MG63 (cell line): ENCODE measurements around the gene KCNJ16. TPM values are rescaled to one million over a fixed set of nuclear protein-coding genes. Genes with fewer than 3 reads are reported as not detected.

Experiments used
- DNase-seq: peaks from one replicate; pipeline ENCODE4 v3.0.0-alpha.2; 2020
- H3K27me3 ChIP-seq: fragments of 250-450 bp; sonication (Bioruptor Pico); 2 replicates; pipeline ENCODE4 v1.5.1; 2020; ENCODE audit warnings: mild to moderate bottlenecking, moderate library complexity
- H3K36me3 ChIP-seq: fragments of 250-450 bp; sonication (Bioruptor Pico); 2 replicates; pipeline ENCODE4 v1.5.1; 2020; ENCODE audit warnings: mild to moderate bottlenecking, moderate library complexity
- H3K4me3 ChIP-seq: fragments of 250-450 bp; sonication (Bioruptor Pico); 2 replicates; pipeline ENCODE4 v1.5.1; 2020; ENCODE audit warnings: mild to moderate bottlenecking, moderate library complexity
- H3K9me3 ChIP-seq: fragments of 250-450 bp; sonication (Bioruptor Pico); 2 replicates; pipeline ENCODE4 v1.5.1; 2020; ENCODE audit warnings: mild to moderate bottlenecking, moderate library complexity
- total RNA-seq: library from RNA; depleted of rRNA; stranded (reverse); fragments of >200 nt; shearing (Covaris generic); gene quantifications from 2 replicates; pipeline ENCODE4 v1.2.3, GENCODE V29; 2014; ENCODE audit warnings: low replicate concordance

KCNJ16 gene
- total RNA-seq, 1 experiment from 2014 or later, result not detected

DNA sequence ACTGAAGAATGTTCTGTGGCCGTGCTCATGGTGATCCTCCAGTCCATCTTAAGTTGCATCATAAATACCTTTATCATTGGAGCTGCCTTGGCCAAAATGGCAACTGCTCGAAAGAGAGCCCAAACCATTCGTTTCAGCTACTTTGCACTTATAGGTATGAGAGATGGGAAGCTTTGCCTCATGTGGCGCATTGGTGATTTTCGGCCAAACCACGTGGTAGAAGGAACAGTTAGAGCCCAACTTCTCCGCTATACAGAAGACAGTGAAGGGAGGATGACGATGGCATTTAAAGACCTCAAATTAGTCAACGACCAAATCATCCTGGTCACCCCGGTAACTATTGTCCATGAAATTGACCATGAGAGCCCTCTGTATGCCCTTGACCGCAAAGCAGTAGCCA, 57.5 kb downstream of the KCNJ16 start:
- Histone ChIP-seq H3K36me3 (no peaks in the 10 kb centered on the region), H3K9me3 (no peaks in the 10 kb centered on the region; the same call in 1 of the 2 replicates), H3K27me3 (no peaks in the 10 kb centered on the region), H3K4me3 (no peak overlapping the region)
- no peak for DNase-seq

DNA sequence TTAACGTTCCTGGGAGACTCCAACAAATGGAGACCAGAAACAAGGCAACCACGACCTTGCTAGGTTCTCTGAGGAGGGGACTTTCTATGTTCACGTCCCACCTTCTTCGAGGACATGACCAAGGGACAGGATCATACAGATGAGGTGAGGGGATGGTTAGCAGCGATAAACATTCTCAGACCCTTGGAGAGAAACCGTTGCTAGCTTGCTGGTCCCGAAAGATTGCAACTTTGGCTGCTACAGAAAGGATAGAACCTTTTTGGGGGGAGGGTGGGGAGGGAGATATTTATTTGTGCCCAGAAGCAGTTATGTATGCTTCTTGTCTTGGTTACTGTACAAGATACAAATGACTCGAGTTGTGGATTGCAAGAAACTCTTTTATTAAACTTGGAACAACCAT, 59.0 kb downstream of the KCNJ16 start:
- H3K36me3 ChIP-seq, result no peaks in the 10 kb centered on the region
- no peak for DNase-seq
- H3K4me3 ChIP-seq, result no peak overlapping the region
- H3K9me3 ChIP-seq, result no peaks in the 10 kb centered on the region
- no peaks in the 10 kb centered on the region for H3K27me3 ChIP-seq

DNA sequence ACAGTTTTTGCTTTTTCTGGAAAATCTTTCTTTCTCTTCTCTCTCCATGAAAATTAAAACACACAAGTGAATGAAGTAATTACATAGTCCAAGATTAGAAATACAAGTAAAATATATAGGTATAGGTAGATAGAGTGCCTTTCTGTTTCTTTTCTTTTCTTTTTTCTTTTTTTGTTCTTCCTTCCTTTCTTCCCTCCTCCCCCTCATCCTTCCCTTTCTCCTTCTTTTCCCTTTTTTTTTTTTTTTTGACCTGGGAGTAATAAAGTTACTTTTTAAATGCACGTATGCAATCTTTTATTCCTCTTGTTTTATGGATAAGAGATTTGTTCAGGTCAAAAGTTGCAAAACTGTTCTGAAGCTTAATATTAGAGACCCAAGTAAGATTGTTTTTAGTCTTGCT, 59.8 kb downstream of the KCNJ16 start:
- no peaks in the 10 kb centered on the region for H3K27me3 ChIP-seq
- no peak overlapping the region for H3K4me3 ChIP-seq
- no peaks in the 10 kb centered on the region for H3K9me3 ChIP-seq
- H3K36me3 ChIP-seq, result no peaks in the 10 kb centered on the region
- no peak for DNase-seq

DNA sequence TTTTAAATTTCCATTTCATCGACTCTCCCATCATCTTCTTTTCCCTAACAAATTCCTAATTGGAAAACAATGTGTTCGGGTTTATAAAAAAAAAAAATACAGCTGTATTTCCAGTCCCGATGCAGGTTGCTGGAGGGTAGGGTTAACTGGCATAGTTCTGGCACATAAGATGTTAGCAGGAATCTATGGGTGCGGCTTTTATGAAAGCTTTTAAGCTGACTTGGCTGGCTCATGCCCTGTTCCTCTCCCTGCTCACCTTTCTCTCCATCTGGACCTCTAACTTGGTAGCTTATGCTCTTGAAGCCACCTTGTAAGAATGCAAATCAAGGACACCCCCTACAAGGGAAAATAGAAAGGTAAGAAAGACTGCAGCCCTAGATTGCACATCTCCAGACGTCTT, 61.1 kb downstream of the KCNJ16 start:
- Histone ChIP-seq H3K4me3 (no peak overlapping the region), H3K36me3 (no peaks in the 10 kb centered on the region), H3K9me3 (no peaks in the 10 kb centered on the region), H3K27me3 (no peaks in the 10 kb centered on the region)
- no peak for DNase-seq

DNA sequence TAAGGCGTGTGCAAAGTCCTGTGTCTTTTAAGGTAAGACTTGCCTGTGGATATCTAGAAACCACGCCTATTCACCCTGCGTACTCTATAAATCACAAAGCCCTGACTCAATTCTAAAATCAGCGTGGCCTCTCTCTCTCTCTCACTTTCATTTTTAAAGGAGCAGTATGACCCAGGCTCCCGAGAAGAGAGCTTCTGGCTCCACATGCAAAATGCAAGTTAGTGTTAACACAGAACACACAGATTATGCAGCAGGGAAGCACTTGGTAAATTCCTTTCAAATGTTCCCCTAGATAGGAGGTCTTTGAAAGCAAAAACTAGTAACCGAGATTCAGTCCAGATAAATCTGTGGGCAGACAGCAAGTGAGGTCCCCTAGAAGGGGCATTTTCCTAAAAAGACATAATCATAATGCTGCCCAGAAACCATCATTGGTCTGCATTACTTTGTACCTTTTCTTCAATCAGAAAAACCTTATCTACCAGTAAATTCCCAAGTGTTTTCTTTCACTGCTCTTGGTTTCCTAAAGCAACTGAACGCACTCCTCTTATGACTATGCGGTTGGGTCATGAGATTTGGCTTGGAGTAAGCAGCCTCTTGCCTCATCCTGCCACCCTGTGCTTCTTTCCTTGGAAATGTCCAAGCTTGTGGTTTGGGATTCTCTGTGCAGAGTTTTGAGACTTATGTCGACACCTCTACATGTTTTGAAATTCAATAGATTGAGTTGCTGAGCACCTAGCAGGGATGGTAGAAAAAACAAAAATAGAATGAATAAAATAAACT, 62.6 kb downstream of the KCNJ16 start:
- H3K4me3 ChIP-seq, result peak overlapping the region; percentile 39
- no peaks in the 10 kb centered on the region for H3K9me3 ChIP-seq
- DNase-seq, result peak; percentile 78
- no peaks in the 10 kb centered on the region for H3K27me3 ChIP-seq
- H3K36me3 ChIP-seq, result no peaks in the 10 kb centered on the region

DNA sequence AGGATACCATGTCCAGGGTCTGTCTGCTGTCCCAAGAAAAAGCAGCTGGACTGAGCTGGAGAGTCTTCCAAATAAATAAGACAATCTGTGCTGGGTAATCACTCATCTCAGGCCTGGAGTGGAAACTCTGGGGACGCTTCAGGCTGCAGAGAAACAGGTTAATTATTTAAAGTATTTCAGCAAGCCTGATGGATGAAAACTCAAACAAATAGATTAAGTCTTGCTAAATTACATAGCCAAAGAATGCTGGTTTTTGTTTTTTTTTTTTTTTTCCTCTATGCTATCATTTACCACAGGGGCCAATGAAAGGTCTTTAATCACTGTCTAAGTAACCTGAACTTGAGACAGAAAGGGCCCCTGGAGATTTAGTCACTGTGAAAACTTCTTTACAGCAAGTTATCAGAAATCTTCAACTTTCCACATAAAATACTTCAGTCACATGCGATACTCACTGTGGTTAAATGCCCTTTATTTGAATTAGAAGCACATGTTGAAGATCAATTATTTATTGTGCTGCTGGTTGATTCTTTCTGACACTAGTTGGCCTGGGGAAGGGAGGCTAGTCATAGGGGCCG, 63.4 kb downstream of the KCNJ16 start:
- Histone ChIP-seq H3K36me3 (no peaks in the 10 kb centered on the region), H3K4me3 (no peak overlapping the region), H3K9me3 (no peaks in the 10 kb centered on the region), H3K27me3 (no peaks in the 10 kb centered on the region)
- no peak for DNase-seq

DNA sequence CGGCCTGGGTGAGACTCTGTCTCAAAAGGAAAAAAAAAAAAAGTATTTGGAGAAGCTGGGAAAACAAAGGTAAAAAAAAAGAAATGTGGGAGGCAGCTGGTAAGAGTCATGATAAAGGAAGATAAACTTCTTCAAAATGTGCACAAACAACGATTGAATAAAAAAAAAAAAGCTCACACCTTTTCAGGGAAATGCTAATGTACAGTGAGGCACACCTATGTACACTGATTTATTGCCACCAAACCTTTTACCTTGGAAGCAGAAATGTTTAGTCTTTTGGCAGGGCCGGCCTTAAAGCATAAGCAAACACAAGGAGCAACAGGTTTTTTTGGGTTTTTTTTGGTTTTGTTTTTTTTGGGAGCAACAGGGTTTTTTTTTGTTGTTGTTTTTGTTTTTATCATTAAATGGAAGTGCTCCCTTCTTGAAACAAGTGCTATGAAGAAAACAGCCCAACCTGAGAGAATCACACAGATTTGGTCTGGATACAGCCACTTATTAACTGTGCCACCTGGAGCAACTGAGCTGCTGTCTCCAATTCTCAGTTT, 64.5 kb downstream of the KCNJ16 start:
- no peak overlapping the region for H3K4me3 ChIP-seq
- no peak for DNase-seq
- no peaks in the 10 kb centered on the region for H3K36me3 ChIP-seq
- no peaks in the 10 kb centered on the region for H3K9me3 ChIP-seq
- H3K27me3 ChIP-seq, result no peaks in the 10 kb centered on the region

DNA sequence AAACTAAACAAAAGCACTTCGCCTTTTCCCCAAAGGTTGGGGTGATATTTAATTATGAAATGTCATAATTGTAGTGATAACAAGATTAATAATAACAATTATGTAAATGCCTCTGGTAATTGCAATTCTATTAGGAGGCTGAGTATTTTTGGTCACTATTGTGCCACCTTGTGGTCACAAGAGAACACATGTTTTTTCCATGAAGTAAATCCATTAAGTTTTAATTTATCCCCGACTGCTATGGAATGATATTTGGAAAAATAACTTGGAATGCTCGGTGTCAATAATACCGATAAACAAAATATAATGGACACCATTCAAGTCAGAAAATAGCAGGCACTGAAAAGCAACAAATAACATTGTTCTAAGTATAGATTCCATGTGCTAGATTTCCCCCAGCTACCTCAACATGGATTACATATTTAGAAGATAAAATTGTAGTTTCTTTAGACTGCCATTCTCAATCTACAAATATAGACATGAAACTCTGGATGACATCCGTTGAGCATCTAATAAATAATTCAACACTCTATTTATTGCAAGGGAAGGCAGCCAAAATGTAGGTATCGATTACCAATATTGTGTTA, 69.3 kb downstream of the KCNJ16 start:
- no peaks in the 10 kb centered on the region for H3K36me3 ChIP-seq
- no peaks in the 10 kb centered on the region for H3K27me3 ChIP-seq
- H3K9me3 ChIP-seq, result no peaks in the 10 kb centered on the region
- no peak overlapping the region for H3K4me3 ChIP-seq
- no peak for DNase-seq

DNA sequence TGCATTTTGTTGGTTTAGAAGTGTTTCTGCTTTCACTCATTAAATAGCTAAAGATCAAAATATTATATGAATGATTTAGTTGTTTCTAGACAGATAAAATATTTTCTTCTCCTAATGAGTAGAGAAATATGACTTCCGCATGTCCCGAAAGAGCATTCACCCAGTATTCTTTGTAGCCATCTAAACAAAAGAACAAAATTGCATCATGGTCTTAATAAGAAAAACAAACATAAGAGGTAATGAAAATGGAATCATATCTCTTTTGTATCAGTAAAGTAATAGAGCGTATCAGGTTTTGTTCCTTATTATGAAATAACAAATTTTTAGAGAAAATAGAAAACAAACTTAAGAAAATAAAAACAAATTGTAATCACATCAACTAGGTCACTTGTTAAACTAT, 78.2 kb downstream of the KCNJ16 start:
- no peak overlapping the region for H3K4me3 ChIP-seq
- H3K27me3 ChIP-seq, result no peaks in the 10 kb centered on the region
- no peaks in the 10 kb centered on the region; the same call in 1 of the 2 replicates for H3K9me3 ChIP-seq
- DNase-seq, result no peak
- no peaks in the 10 kb centered on the region for H3K36me3 ChIP-seq

DNA sequence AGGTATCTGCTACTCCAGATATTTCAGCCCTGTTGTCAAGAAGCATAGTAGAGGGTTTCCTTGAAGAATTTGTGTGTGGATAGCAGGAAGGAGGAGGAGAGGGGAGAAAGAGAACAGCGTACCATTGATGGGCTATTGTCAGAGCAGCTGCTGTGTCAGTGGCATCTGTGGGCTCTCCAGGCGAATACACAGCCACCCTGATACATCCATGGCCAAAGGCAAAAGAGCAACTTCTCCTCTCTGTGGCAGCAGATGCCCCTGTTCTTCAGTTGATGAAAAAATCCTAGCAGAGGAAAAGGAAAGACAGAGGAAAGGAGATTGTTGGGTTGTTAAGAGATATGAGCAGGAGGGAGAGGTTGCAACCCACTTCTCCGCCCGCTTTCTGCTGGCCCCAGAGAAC, 82.1 kb downstream of the KCNJ16 start:
- Histone ChIP-seq H3K36me3 (no peaks in the 10 kb centered on the region), H3K27me3 (no peaks in the 10 kb centered on the region), H3K9me3 (no peaks in the 10 kb centered on the region; the same call in 1 of the 2 replicates), H3K4me3 (no peak overlapping the region)
- no peak for DNase-seq

DNA sequence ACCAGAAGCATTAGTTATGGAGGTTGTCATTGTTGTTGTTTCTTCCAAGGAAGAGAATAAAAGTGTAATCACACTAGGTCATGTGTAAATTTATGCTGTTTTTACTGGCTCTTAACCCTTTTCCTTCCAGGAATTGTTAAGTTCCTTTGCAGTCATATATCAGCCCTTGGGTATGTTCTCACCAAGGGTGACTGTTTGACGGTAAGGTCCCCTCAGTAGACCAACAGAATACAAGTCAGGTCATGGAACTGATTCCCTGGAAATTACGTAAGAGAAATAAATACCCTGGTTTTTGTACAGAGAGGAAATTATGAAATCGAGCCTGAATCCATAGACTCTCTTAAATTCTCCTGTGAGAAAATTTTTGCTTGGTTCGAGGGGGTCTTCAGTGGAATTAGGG, 83.2 kb downstream of the KCNJ16 start:
- H3K4me3 ChIP-seq, result no peak overlapping the region
- no peaks in the 10 kb centered on the region for H3K36me3 ChIP-seq
- DNase-seq, result no peak
- no peaks in the 10 kb centered on the region; the same call in 1 of the 2 replicates for H3K9me3 ChIP-seq
- no peaks in the 10 kb centered on the region for H3K27me3 ChIP-seq

DNA sequence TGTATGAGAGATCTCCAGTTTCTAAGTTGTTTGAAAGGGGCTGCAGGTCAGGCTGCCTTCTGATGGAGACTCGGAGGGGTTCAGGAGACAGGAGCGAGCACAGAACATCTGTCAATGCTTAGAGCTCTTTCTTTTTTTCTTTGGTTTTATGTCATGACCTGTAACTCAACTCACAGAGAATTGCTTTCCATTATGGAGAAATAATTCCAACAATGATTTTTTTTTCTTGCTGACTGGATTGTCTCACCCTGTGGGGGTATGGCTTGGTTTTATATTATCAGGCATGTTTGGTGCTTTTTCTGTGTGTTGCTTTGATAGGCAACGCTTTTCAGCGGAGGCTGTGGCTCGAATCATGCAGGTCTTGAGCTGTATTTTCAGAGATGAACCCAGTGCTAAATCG, 83.6 kb downstream of the KCNJ16 start:
- Histone ChIP-seq H3K27me3 (no peaks in the 10 kb centered on the region), H3K36me3 (no peaks in the 10 kb centered on the region), H3K9me3 (no peaks in the 10 kb centered on the region; the same call in 1 of the 2 replicates), H3K4me3 (no peak overlapping the region)
- no peak for DNase-seq

DNA sequence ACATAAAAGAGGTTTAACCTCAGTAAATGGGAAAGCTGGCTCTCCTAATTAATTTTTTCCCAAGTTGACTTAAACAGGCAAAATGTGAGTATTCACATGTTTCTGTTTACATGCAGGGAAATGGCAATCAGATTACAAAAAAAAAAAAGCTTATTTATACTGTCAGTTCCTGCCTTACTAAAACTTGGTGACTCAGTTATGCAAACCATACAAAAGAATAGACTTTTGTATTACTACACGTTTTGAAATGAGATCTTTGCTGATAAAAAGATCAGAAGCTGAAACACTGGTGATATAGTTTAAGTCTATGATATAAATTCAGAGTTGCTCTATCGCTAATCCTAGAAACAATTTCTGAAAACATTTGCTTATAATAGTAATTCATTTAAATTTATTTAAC, 85.0 kb downstream of the KCNJ16 start:
- Histone ChIP-seq H3K27me3 (no peaks in the 10 kb centered on the region), H3K9me3 (no peaks in the 10 kb centered on the region), H3K36me3 (no peaks in the 10 kb centered on the region), H3K4me3 (no peak overlapping the region)
- no peak for DNase-seq

DNA sequence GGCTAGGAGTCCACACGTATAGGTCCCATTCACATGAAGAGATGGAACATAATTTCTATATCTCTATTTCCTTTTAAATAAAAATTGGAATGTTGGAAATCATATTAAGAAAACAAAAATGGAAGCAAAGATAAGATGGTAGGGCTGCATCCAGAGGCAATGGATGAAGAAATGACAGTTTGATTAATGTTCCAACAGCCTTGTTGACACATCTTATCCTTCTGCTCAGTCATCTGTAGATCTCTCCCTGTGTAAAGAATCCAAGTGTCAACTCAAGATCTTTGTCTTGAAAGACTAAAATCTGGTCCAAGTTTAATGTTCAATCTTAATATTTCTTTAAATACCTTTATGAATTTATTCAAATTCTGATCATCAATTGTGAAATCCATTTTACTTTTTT, 86.5 kb downstream of the KCNJ16 start:
- no peaks in the 10 kb centered on the region for H3K36me3 ChIP-seq

DNA sequence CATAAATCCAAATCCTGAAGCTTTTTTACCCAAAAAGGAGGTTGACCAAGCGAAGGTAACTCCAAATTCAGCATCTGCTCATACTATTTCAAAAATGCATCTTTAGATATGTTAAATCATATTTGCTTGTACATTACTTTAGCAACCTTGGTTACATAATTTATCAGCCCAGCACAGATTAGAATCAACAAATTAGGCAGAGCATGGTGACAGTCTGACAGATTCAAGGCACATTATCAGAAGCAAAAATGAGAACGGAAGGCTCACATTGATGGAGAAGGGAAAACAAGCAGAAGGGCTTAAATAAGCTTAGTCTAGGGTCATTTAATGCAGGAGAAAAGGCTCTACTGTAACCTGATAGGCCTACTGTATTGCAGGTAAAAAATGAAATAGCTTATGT, 90.4 kb downstream of the KCNJ16 start:
- Histone ChIP-seq H3K36me3 (no peaks in the 10 kb centered on the region), H3K4me3 (no peak overlapping the region), H3K9me3 (no peaks in the 10 kb centered on the region), H3K27me3 (no peaks in the 10 kb centered on the region)
- DNase-seq, result no peak

More for the DNA sequence above, 86.5 kb downstream of the KCNJ16 start:
- H3K9me3 ChIP-seq, result no peaks in the 10 kb centered on the region
- H3K4me3 ChIP-seq, result no peak overlapping the region
- no peaks in the 10 kb centered on the region for H3K27me3 ChIP-seq
- DNase-seq, result no peak

DNA sequence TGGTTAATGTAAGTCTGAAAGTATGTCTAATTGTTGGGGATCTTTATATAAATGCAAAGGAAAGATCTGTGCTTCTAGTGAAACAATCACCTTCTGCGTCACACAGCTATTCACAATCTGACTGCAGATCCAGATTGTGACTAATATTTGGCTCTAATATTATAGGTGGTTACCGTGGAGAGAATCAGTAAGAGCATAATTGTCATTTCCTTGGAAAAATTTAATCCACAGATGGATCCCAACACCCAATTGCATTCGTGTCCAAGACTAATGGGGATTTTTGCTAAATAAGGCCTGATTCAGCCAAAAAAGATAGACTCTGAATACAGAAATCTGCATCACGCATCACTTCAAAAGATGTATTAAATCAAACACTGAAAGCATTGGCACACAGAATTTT, 91.6 kb downstream of the KCNJ16 start:
- Histone ChIP-seq H3K36me3 (peaks cover 2% of the 10 kb centered on the region; the same call in 1 of the 2 replicates), H3K4me3 (no peak overlapping the region), H3K27me3 (no peaks in the 10 kb centered on the region), H3K9me3 (no peaks in the 10 kb centered on the region)
- no peak for DNase-seq
